AG09319 (cell line): ENCODE measurements around the gene BTG4.

Experiments used
- DNase-seq: peaks from one replicate; pipeline ENCODE4 v3.0.0-alpha.2; 2010; ENCODE audit warnings: low read depth; ENCODE audit errors: extremely low read depth
- CTCF ChIP-seq: IDR thresholded peaks from 2 replicates; pipeline ENCODE4 v1.5.1; 2011; ENCODE audit warnings: low read depth, mild to moderate bottlenecking, inconsistent platforms, low read length, moderate library complexity

Gene BTG4

GRCh38 chr11:111520560-111520959 is 8.4 kb upstream of the BTG4 start:
- no peak for TF ChIP-seq CTCF
- DNase-seq, result no peak

DNA sequence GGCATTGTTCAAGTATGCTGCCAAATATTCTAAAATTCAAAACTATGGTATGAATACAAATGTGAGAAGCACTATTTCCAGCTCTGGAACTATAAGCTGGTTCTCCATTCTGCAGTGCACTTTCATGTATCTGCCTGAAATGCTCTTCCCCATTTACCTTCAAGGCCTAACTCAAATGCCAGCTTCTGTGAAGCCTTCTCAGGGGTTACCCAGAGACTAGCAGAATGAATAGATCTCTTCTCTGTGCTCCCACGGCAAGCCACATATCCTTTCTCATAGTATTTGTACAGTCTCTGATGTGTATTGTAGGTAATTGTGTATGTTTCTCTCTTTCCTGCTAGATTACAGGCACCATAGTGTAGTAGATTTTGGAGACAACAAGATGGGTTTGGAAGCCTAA is 6.5 kb upstream of the BTG4 start:
- no peak for TF ChIP-seq CTCF
- DNase-seq, result no peak

GRCh38 chr11:111515591-111515990 is 3.4 kb upstream of the BTG4 start:
- TF ChIP-seq CTCF, result no peak
- no peak for DNase-seq

DNA sequence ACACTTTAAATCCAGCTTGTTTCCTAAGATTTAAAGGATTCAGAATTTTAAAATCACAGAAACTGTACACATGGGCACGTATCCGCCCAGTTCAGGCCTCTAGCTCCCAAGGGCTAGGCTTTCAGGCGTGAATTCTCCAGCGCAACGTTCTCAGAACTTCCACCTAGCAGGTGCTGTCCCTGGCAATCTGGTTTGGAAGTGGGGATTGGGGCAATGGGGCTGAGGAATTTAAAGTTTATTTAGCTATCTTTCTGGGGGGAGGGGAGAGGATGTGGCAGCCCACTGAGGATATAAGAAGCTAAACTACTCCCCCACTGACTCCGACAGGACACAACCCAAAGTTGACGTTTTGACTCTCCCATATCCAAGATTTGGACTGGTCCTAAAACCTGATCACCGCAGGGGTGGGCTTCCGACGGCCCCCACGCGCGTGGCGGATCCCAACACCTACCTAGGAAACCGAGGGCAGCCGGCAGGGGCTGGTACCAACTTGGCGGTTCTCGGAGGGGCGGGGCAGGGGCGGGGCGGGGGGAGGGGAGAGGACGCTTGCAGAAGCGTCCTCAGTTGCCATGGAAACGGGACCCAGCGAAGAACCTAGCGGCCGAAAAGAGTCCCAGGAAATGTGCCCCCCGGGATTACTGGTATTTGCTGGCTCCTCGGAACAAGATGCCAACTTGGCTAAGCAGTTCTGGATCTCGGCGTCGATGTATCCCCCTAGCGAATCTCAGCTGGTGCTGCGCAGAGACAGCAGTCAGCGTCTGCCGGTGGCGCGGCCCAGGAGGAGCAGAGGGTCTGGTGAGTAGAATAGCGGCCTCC is 2.2 kb upstream of the BTG4 start, which contains the start of gene HOATZ:
Gene HOATZ (plus strand): TSS at position 563 of the 816 bp plus-strand sequence. CDS start 7 bp downstream, at position 570.
- DNase-seq, result no peak

GRCh38 chr11:111513240-111513605 is 1.0 kb upstream of the BTG4 start:
- DNase-seq, result no peak
- no peak for TF ChIP-seq CTCF

More for the DNA sequence above, 2.2 kb upstream of the BTG4 start, which contains the start of gene HOATZ:
- no peak for TF ChIP-seq CTCF

DNA sequence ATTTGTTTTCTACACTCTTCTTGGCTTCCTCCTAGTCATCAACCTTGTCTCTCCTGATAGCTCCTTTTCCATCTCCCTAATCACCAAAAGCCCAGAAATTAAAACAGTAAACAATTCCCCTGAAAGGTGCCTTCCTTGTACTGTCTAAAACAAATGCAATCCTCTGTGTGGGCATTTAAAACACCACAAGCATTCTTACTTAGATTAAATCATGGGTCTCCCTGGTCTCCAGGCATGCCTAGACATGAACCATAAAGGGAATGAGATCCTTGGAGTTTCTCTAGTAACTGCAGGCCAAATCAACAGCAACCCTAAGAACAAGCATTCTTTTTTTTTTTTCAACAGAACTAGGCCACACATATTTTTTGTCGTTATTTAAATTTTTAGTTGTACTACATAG is 1.9 kb downstream of the BTG4 start:
- no peak for DNase-seq
- TF ChIP-seq CTCF, result no peak

DNA sequence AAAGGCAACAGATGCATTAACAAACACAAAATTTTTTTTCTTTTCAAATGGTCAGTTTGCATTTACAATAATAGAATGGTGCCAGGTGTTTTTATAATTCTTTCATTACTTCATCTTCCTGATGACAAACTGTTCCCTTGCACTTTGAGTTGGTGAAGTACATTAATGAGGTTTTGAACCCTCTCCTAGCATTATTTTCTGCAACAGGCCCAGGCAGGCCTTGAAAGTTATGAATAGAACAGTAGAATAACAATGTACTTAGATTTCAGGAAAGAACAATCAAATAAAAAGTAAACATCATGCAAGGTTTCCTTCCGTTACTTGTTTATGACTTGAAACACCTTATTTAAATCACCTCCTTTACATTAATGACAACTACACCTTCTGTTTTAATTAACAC is 9.6 kb downstream of the BTG4 start:
- DNase-seq, result no peak
- no peak for TF ChIP-seq CTCF
